GM23338 (cell line): ENCODE measurements around the gene ZNF784. TPM values are rescaled to one million over a fixed set of nuclear protein-coding genes. Genes with fewer than 3 reads are reported as not detected.

Experiments used
- ATAC-seq: fragments of 200-7000 bp; cut with Tn5 transposase; 3 replicates; pipeline ENCODE4 v1.9.1; 2020
- DNase-seq: peaks from one replicate; pipeline ENCODE4 v3.0.0-alpha.2; 2015; ENCODE audit warnings: low spot score
- H2AFZ ChIP-seq: fragments of 200-600 bp; sonication (generic); 2 replicates; pipeline ENCODE4 v1.8.0; 2016; ENCODE audit warnings: antibody characterized with exemption, mild to moderate bottlenecking, moderate library complexity
- H3F3A ChIP-seq: fragments of 200-600 bp; sonication (generic); replicated peaks from 2 replicates; pipeline ENCODE4 v1.8.0; 2017; ENCODE audit warnings: antibody characterized with exemption, mixed run types, low read depth
- H3K27ac ChIP-seq: fragments of 200-600 bp; sonication (generic); 2 replicates; pipeline ENCODE4 v1.6.1; 2016; ENCODE audit warnings: low read depth
- H3K27me3 ChIP-seq: fragments of 200-600 bp; sonication (generic); 2 replicates; pipeline ENCODE4 v1.8.0; 2016; ENCODE audit warnings: mild to moderate bottlenecking, mixed run types, moderate library complexity; ENCODE audit not compliant: insufficient read depth
- H3K36me3 ChIP-seq: fragments of 200-600 bp; sonication (generic); 2 replicates; pipeline ENCODE4 v1.8.0; 2016; ENCODE audit warnings: mild to moderate bottlenecking; ENCODE audit not compliant: insufficient read depth
- H3K4me1 ChIP-seq: fragments of 200-600 bp; sonication (generic); 2 replicates; pipeline ENCODE4 v1.8.0; 2016; ENCODE audit warnings: mild to moderate bottlenecking, moderate library complexity; ENCODE audit not compliant: insufficient read depth
- H3K4me2 ChIP-seq: fragments of 200-600 bp; sonication (generic); 2 replicates; pipeline ENCODE4 v1.7.1; 2017; ENCODE audit warnings: mixed run types
- H3K4me3 ChIP-seq: fragments of 200-600 bp; sonication (generic); 2 replicates; pipeline ENCODE4 v1.6.1; 2016; ENCODE audit warnings: mixed run types
- H3K79me2 ChIP-seq: fragments of 200-600 bp; sonication (generic); replicated peaks from 2 replicates; pipeline ENCODE4 v1.8.0; 2017; ENCODE audit warnings: mild to moderate bottlenecking; ENCODE audit not compliant: insufficient read depth
- H3K9me2 ChIP-seq: fragments of 200-600 bp; sonication (generic); 2 replicates; pipeline ENCODE4 v1.8.0; 2017; ENCODE audit not compliant: insufficient read depth
- H4K20me1 ChIP-seq: fragments of 200-600 bp; sonication (generic); replicated peaks from 2 replicates; pipeline ENCODE4 v1.8.0; 2017; ENCODE audit warnings: mild to moderate bottlenecking; ENCODE audit not compliant: insufficient read depth
- H3K27ac Mint-ChIP-seq: 2 replicates; pipeline ENCODE4 v1.8.0; 2020; ENCODE audit warnings: inconsistent platforms, mild to moderate bottlenecking, moderate library complexity, mixed read lengths
- H3K27me3 Mint-ChIP-seq: 3 replicates; pipeline ENCODE4 v1.8.0; 2022; ENCODE audit warnings: low read depth, mild to moderate bottlenecking, moderate library complexity, mixed read lengths, inconsistent platforms; ENCODE audit not compliant: insufficient read depth, poor library complexity
- H3K36me3 Mint-ChIP-seq: 3 replicates; pipeline ENCODE4 v1.8.0; 2021; ENCODE audit warnings: low read depth, mild to moderate bottlenecking, inconsistent platforms, moderate library complexity, mixed read lengths
- H3K4me1 Mint-ChIP-seq: 3 replicates; pipeline ENCODE4 v1.8.0; 2020; ENCODE audit warnings: mild to moderate bottlenecking, inconsistent platforms, mixed read lengths
- H3K4me3 Mint-ChIP-seq: 3 replicates; pipeline ENCODE4 v1.8.0; 2021; ENCODE audit warnings: moderate library complexity, mild to moderate bottlenecking, inconsistent platforms, mixed read lengths
- H3K9me3 Mint-ChIP-seq: 3 replicates; pipeline ENCODE4 v1.8.0; 2020; ENCODE audit warnings: moderate library complexity, mild to moderate bottlenecking, inconsistent platforms, mixed read lengths
- CREB1 ChIP-seq: fragments of 250-450 bp; sonication (Bioruptor Pico); IDR thresholded peaks from 2 replicates; pipeline ENCODE4 v1.5.0; 2020; ENCODE audit warnings: low read depth, mild to moderate bottlenecking, moderate library complexity
- CTCF ChIP-seq, 2 experiments: fragments of 200-600 bp in 1 of 2; sonication (generic) in 1 of 2; conservative IDR thresholded peaks; 2 replicates each; pipeline versions ENCODE4 v1.5.1 to v1.6.1; 2016 to 2017; ENCODE audit warnings: antibody characterized with exemption in 2 of 2, low read depth in 2 of 2, mild to moderate bottlenecking in 2 of 2, moderate library complexity in 1 of 2
- EZH2 ChIP-seq: fragments of 200-600 bp; sonication (generic); IDR thresholded peaks from one replicate; pipeline ENCODE4 v1.8.0; 2017; ENCODE audit warnings: antibody characterized with exemption, mild to moderate bottlenecking, low read depth; ENCODE audit not compliant: unreplicated experiment
- EZH2phosphoT487 ChIP-seq: fragments of 200-600 bp; sonication (generic); IDR thresholded peaks from one replicate; pipeline ENCODE4 v1.8.1; 2018; ENCODE audit warnings: antibody characterized with exemption; ENCODE audit not compliant: unreplicated experiment
- NANOG ChIP-seq: IDR thresholded peaks from 2 replicates; pipeline ENCODE4 v1.6.1; 2016; ENCODE audit warnings: antibody characterized with exemption, borderline replicate concordance
- POLR2AphosphoS5 ChIP-seq: IDR thresholded peaks from 2 replicates; pipeline ENCODE4 v1.6.1; 2016; ENCODE audit warnings: antibody characterized with exemption, low read depth
- STAT1 ChIP-seq: IDR thresholded peaks from one replicate; pipeline ENCODE4 v1.6.1; 2016; ENCODE audit warnings: antibody characterized with exemption; ENCODE audit not compliant: unreplicated experiment
- ZNF114 ChIP-seq: fragments of 250-450 bp; sonication (Bioruptor Pico); IDR thresholded peaks from 2 replicates; pipeline ENCODE4 v1.5.0; 2020; ENCODE audit warnings: mild to moderate bottlenecking, moderate library complexity
- ZNF331 ChIP-seq: fragments of 250-450 bp; sonication (Bioruptor Pico); IDR thresholded peaks from 2 replicates; pipeline ENCODE4 v1.5.0; 2020; ENCODE audit warnings: low read depth, mild to moderate bottlenecking, moderate library complexity
- ZNF462 ChIP-seq: fragments of 250-450 bp; sonication (Bioruptor Pico); IDR thresholded peaks from 2 replicates; pipeline ENCODE4 v1.5.0; 2020; ENCODE audit warnings: mild to moderate bottlenecking, moderate library complexity
- polyA plus RNA-seq: library from polyadenylated mRNA; unstranded; fragments of >200 nt; fragmentation: Nextera tagmentation; extraction: Ambion mirVana; gene quantifications from 2 replicates; pipeline ENCODE4 v1.2.1, GENCODE V29; 2016
- total RNA-seq: library from RNA; depleted of rRNA; stranded (reverse); fragments of >200 nt; shearing (Covaris generic); gene quantifications from 2 replicates; pipeline ENCODE4 v1.2.3, GENCODE V29; 2014
- TF ChIP-seq, protein P1 (sequence below): IDR thresholded peaks from one replicate; pipeline ENCODE4 v1.6.1; 2018; ENCODE audit warnings: antibody characterized with exemption; ENCODE audit not compliant: unreplicated experiment
- TF ChIP-seq, protein P2 (sequence below): IDR thresholded peaks from 2 replicates; pipeline ENCODE4 v1.6.1; 2016; ENCODE audit warnings: antibody characterized with exemption

ZNF784 gene
- total and polyA plus RNA-seq, 2 experiments from 2014 or later, result 1.5 to 6.7 TPM

GRCh38 chr19:55671054-55671378, 46.6 kb upstream of the ZNF784 start:
- H3K4me2 ChIP-seq, result no peak overlapping the region
- peaks cover 69% of the 10 kb centered on the region for H3K79me2 ChIP-seq
- H4K20me1 ChIP-seq, result peaks cover 37% of the 10 kb centered on the region
- H2AFZ ChIP-seq, result no peak overlapping the region
- no peaks in the 10 kb centered on the region for H3K9me2 ChIP-seq
- H3K27me3 ChIP-seq, result no peaks in the 10 kb centered on the region
- H3K36me3 ChIP-seq, result peaks cover 17% of the 10 kb centered on the region
- peak overlapping the region; percentile 90 for H3K27ac ChIP-seq
- ATAC-seq, result no peak
- TF ChIP-seq EZH2phosphoT487, result no peak
- no peak for TF ChIP-seq ZNF331 (CRISPR knock-in tag)
- no peak for TF ChIP-seq STAT1
- no peak for TF ChIP-seq EZH2
- TF ChIP-seq CREB1 (CRISPR knock-in tag), result no peak
- TF ChIP-seq POLR2AphosphoS5, result no peak
- TF ChIP-seq CTCF (conservative IDR thresholded peaks at IDR 0.05; ENCODE audit: low read depth in 2 of 2), result no peak
- no peak for TF ChIP-seq ZNF462 (CRISPR knock-in tag)
- no peak for TF ChIP-seq NANOG
- TF ChIP-seq, protein P1, sequence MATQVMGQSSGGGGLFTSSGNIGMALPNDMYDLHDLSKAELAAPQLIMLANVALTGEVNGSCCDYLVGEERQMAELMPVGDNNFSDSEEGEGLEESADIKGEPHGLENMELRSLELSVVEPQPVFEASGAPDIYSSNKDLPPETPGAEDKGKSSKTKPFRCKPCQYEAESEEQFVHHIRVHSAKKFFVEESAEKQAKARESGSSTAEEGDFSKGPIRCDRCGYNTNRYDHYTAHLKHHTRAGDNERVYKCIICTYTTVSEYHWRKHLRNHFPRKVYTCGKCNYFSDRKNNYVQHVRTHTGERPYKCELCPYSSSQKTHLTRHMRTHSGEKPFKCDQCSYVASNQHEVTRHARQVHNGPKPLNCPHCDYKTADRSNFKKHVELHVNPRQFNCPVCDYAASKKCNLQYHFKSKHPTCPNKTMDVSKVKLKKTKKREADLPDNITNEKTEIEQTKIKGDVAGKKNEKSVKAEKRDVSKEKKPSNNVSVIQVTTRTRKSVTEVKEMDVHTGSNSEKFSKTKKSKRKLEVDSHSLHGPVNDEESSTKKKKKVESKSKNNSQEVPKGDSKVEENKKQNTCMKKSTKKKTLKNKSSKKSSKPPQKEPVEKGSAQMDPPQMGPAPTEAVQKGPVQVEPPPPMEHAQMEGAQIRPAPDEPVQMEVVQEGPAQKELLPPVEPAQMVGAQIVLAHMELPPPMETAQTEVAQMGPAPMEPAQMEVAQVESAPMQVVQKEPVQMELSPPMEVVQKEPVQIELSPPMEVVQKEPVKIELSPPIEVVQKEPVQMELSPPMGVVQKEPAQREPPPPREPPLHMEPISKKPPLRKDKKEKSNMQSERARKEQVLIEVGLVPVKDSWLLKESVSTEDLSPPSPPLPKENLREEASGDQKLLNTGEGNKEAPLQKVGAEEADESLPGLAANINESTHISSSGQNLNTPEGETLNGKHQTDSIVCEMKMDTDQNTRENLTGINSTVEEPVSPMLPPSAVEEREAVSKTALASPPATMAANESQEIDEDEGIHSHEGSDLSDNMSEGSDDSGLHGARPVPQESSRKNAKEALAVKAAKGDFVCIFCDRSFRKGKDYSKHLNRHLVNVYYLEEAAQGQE, result no peak
- TF ChIP-seq, protein P2, sequence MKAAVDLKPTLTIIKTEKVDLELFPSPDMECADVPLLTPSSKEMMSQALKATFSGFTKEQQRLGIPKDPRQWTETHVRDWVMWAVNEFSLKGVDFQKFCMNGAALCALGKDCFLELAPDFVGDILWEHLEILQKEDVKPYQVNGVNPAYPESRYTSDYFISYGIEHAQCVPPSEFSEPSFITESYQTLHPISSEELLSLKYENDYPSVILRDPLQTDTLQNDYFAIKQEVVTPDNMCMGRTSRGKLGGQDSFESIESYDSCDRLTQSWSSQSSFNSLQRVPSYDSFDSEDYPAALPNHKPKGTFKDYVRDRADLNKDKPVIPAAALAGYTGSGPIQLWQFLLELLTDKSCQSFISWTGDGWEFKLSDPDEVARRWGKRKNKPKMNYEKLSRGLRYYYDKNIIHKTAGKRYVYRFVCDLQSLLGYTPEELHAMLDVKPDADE, result no peak
- TF ChIP-seq ZNF114 (CRISPR knock-in tag), result no peak
- Mint-ChIP-seq H3K27me3 (peaks cover 46% of the 10 kb centered on the region), H3K27ac (peak overlapping the region; percentile 25), H3K36me3 (peaks cover 83% of the 10 kb centered on the region), H3K4me3 (peak overlapping the region; percentile 7; the same call in 1 of the 3 replicates), H3K4me1 (peaks cover 33% of the 10 kb centered on the region), H3K9me3 (peaks cover 9% of the 10 kb centered on the region; the same call in 2 of the 3 replicates)
- H3K4me3 ChIP-seq, result no peak overlapping the region
- H3F3A ChIP-seq, result peaks cover 47% of the 10 kb centered on the region
- DNase-seq, result no peak
- peaks cover 25% of the 10 kb centered on the region for H3K4me1 ChIP-seq
